Tibial artery (tissue), 4 donors: ENCODE results near the gene SDHA.
"Not testable (repeated sequence)": the region's sequence is repeated elsewhere in the genome, so short reads cannot be mapped to it uniquely, and the experiment has no call there.

Source experiments
- DNase-seq, 2 donors: peaks; one replicate each; pipeline ENCODE4 v3.0.0-alpha.2; 2019
- H3K27ac ChIP-seq, 2 donors: fragments of 200-600 bp; sonication (generic) in 1 of 2; 1 replicate in 1 of 2; 2 replicates in 1 of 2; pipeline ENCODE4 v1.5.1; 2018 to 2019; ENCODE audit warnings: mild to moderate bottlenecking in 1 of 2
- H3K27me3 ChIP-seq, 2 donors: fragments of 200-600 bp; sonication (generic) in 1 of 2; one replicate each; pipeline versions ENCODE4 v1.5.1 to v1.6.0; 2016 to 2019
- H3K36me3 ChIP-seq, 3 donors: fragments of 200-600 bp; sonication (generic) in 2 of 3; one replicate each; pipeline ENCODE4 v1.5.1; 2016 to 2019; ENCODE audit warnings: mild to moderate bottlenecking in 2 of 3
- H3K4me1 ChIP-seq, 4 donors: fragments of 200-600 bp; sonication (generic) in 2 of 4; 1 replicate in 3 of 4; 2 replicates in 1 of 4; pipeline ENCODE4 v1.5.1; 2016 to 2019
- H3K4me3 ChIP-seq, 2 donors: fragments of 200-600 bp; sonication (generic) in 1 of 2; 1 replicate in 1 of 2; 2 replicates in 1 of 2; pipeline ENCODE4 v1.5.1; 2018 to 2019; ENCODE audit warnings: mild to moderate bottlenecking in 2 of 2
- H3K9me3 ChIP-seq, 3 donors: fragments of 200-600 bp; sonication (generic) in 1 of 3; one replicate each; pipeline ENCODE4 v1.5.1; 2016 to 2019
- intact Hi-C: fragments of 100-400 bp; cut with DNase I; formaldehyde crosslinking; loops from one replicate; pipeline ENCODE4 v1.15.0; 2023; ENCODE audit warnings: low total_unique reads
- TF ChIP-seq, protein P1 (sequence below), 2 experiments: fragments of 200-600 bp in 1 of 2; fragments of 450-650 bp in 1 of 2; IDR thresholded peaks; one replicate each; pipeline ENCODE4 v1.5.1; 2017 to 2019; ENCODE audit warnings: antibody characterized with exemption in 2 of 2, mild to moderate bottlenecking in 1 of 2, moderate library complexity in 1 of 2

Gene SDHA

DNA sequence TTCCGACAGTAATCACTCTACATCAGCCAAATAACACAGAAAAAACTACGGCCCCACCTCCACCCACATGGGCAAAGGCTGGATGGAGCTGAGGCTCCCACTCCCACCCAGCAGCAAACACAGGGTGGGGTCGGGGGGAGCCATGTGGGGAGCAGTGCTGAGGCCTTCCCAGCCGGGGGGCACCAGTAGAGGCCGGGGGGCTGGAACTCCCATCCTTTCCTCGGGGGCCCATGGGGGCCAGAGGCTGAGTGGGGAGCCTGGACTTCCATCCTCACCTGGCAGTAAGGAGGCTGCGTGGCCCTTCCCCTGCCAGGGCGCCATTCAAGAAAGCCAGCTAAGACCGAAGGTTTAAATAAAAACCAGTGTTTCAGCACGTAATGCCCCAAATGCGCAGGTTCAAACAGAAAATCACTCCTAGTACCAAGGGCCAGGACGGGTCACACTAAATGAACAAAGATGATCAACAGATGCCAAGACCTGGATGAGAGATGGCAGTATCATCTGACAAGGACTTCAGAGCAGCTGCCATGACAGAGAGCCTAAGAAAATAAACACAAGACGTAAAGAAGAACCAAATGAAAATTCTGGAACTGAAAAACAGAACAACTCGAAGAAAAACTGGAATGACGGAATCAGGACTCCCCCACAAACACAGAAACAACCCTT is 9.5 kb upstream of the SDHA start:
- TF ChIP-seq, protein P1, sequence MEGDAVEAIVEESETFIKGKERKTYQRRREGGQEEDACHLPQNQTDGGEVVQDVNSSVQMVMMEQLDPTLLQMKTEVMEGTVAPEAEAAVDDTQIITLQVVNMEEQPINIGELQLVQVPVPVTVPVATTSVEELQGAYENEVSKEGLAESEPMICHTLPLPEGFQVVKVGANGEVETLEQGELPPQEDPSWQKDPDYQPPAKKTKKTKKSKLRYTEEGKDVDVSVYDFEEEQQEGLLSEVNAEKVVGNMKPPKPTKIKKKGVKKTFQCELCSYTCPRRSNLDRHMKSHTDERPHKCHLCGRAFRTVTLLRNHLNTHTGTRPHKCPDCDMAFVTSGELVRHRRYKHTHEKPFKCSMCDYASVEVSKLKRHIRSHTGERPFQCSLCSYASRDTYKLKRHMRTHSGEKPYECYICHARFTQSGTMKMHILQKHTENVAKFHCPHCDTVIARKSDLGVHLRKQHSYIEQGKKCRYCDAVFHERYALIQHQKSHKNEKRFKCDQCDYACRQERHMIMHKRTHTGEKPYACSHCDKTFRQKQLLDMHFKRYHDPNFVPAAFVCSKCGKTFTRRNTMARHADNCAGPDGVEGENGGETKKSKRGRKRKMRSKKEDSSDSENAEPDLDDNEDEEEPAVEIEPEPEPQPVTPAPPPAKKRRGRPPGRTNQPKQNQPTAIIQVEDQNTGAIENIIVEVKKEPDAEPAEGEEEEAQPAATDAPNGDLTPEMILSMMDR (IDR thresholded peaks at IDR 0.05): no peak
- peaks cover 0 to 3% (median 0%) of the 10 kb centered on the region in 4 donors for H3K4me1 ChIP-seq
- DNase-seq: no peak
- peaks cover 20 to 35% (median 26%) of the 10 kb centered on the region in 3 donors for H3K36me3 ChIP-seq
- no peak overlapping the region for H3K27ac ChIP-seq
- intact Hi-C loops: no loop called here
- no peaks in the 10 kb centered on the region for H3K27me3 ChIP-seq
- no peak overlapping the region for H3K4me3 ChIP-seq
- H3K9me3 ChIP-seq: no peaks in the 10 kb centered on the region

- TF ChIP-seq, protein P1 (IDR thresholded peaks at IDR 0.05): no peak
These were observed 4.2 kb upstream of the SDHA start for GRCh38 chr5:213803-214395.

DNA sequence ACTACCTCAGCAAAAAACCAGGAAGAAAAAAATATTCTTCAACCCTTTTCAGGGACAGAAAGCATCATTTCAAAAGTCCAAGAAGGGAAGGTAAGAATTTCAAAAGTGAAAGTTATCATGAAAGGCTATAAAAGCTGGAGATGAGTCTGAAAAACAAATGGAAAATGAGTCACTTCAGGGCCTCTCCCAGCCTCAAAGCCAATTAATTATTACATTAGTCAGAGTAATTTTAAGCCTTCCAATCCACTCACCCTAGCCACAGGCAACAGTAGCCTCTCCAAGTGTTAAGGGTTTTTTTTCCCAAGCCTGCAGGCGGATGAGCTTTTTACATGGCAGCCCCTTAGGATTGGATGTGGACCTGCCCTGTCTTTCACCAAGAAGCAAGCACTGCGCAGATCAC is 2.9 kb upstream of the SDHA start:
- H3K27me3 ChIP-seq, H3K4me3 ChIP-seq, DNase-seq, H3K9me3 ChIP-seq, H3K27ac ChIP-seq: not testable (repeated sequence)
- H3K36me3 ChIP-seq: peaks cover 0 to 13% (median 6%) of the 10 kb centered on the region in 3 donors
- peaks cover 0 to 26% (median 14%) of the 10 kb centered on the region in 4 donors for H3K4me1 ChIP-seq
- intact Hi-C loops: loop anchor here (5.0 kb wide), 1 partner anchor 57 kb away; the partner anchor contains the start of gene PDCD6

More at GRCh38 chr5:213803-214395, 4.2 kb upstream of the SDHA start:
- intact Hi-C loops: no loop called here
- no peak overlapping the region for H3K4me3 ChIP-seq
- H3K36me3 ChIP-seq: peaks cover 0 to 13% (median 6%) of the 10 kb centered on the region in 3 donors
- no peak overlapping the region for H3K27ac ChIP-seq
- no peaks in the 10 kb centered on the region for H3K27me3 ChIP-seq
- no peak for DNase-seq
- H3K4me1 ChIP-seq: peaks cover 0 to 15% (median 2%) of the 10 kb centered on the region in 4 donors
- no peaks in the 10 kb centered on the region for H3K9me3 ChIP-seq

- not testable (repeated sequence) for H3K27ac ChIP-seq, H3K9me3 ChIP-seq, H3K27me3 ChIP-seq, H3K4me3 ChIP-seq, DNase-seq
- H3K4me1 ChIP-seq: peaks cover 0 to 33% (median 16%) of the 10 kb centered on the region in 4 donors
- intact Hi-C loops: loop anchor here (5.0 kb wide), 1 partner anchor 56 kb away; the partner anchor contains the start of gene PDCD6
- peaks cover 0 to 13% (median 6%) of the 10 kb centered on the region in 3 donors for H3K36me3 ChIP-seq
These were observed 2.0 kb upstream of the SDHA start for GRCh38 chr5:216076-216475.

DNA sequence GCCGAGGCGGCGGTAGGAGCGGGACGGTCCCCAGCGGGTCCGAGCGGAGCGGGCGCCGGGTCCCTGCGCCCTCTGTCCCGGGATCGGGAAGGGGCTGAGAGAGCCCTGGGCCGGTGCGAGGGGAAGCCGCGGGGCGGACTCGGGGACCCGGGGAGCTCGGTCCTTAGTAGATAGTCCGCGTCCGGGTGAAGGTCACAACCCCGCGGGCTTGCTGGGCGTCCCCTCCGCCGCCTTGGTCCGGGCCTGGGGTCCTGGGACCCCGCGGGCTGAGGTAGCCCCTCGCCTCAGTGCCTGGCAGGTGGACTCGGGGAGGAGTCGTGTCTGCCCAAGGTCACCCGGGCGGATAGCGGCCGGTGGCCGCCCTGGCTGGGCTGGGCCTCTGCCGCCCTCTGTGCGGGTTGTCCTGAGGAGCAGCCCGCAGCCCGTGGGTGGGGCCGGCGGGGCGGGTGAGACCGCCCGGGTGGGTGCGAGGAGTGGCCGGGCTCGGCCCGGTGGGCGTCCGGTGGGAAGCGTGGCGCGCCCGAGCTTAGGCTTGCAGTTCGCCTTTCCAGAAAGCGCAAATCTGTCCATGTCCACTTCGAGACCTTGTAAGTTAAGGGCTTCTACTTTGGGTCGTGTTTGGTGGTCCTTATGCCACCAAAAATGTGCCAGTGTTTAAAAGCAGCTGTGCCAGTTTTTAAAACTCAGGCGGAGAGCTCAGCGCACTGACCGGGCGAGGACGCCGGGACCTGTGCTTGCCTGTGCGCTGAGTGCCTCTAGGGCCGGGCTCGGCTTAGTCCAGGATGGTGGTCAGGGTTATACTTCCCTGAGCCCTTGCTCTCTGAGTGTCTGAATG is 554 bp downstream of the SDHA start:
- Histone ChIP-seq H3K27ac (peak overlapping the region; percentile 78 to 86), H3K9me3 (no peaks in the 10 kb centered on the region), H3K4me1 (peaks cover 0 to 47% (median 20%) of the 10 kb centered on the region in 4 donors), H3K4me3 (peak overlapping the region; percentile 73 to 95), H3K36me3 (peaks cover 0 to 7% (median under 1%) of the 10 kb centered on the region in 3 donors), H3K27me3 (no peaks in the 10 kb centered on the region)
- intact Hi-C loops: loop anchor here (2.0 to 5.0 kb wide), 2 partner anchors 30 to 54 kb away; partner anchors contain the start of gene PDCD6
- TF ChIP-seq, protein P1 (IDR thresholded peaks at IDR 0.05): no peak
- DNase-seq: peak in 1 of 2 donors; percentile 41

- H3K4me1 ChIP-seq: peaks cover 0 to 47% (median 20%) of the 10 kb centered on the region in 4 donors
- H3K36me3 ChIP-seq: peaks cover 4 to 7% (median 7%) of the 10 kb centered on the region in 3 donors
- intact Hi-C loops: loop anchor here (2.0 to 5.0 kb wide), 2 partner anchors 31 to 53 kb away; partner anchors contain the start of gene PDCD6
- TF ChIP-seq, protein P1 (IDR thresholded peaks at IDR 0.05): no peak
- H3K27ac ChIP-seq: peak overlapping the region; percentile 78 to 86
- no peaks in the 10 kb centered on the region for H3K9me3 ChIP-seq
- no peaks in the 10 kb centered on the region for H3K27me3 ChIP-seq
- no peak for DNase-seq
- H3K4me3 ChIP-seq: peak overlapping the region; percentile 73 to 95
These were observed 1.3 kb downstream of the SDHA start for GRCh38 chr5:219460-219863.
